ENCODE results near the gene RALGAPA1. TPM values are rescaled to one million over a fixed set of nuclear protein-coding genes. Genes with fewer than 3 reads are reported as not detected.

The RALGAPA1 gene
- total and polyA plus RNA-seq, 2 of the 13 experiments (the other 11 are each of a cell fraction or from before 2014, with no cell fraction given) = 65.0 to 89.2 TPM

DNA sequence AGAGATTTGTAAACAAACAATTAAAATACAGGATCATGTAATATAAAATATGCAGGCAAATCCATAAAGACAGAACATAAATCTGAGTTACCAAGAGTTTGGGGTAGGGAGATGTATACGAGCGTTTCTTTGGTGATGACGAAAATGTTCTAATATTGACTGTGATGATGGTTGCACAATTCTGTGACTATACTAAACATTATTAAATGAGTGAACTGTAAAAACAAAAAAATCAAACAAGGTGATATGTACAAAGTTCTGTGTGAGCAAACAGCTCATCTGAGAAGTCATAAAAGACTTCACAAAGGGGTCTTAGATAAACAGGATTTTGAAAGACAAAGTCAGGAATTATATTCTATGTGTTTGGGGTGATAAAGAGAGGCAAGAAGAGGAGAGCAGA is 147.2 kb downstream of the RALGAPA1 start (continued):
- no peak for TF ChIP-seq ZNF841 (CRISPR knock-in tag; IDR thresholded peaks at IDR 0.05; ENCODE audit: borderline replicate concordance)
- TF ChIP-seq, protein P1, sequence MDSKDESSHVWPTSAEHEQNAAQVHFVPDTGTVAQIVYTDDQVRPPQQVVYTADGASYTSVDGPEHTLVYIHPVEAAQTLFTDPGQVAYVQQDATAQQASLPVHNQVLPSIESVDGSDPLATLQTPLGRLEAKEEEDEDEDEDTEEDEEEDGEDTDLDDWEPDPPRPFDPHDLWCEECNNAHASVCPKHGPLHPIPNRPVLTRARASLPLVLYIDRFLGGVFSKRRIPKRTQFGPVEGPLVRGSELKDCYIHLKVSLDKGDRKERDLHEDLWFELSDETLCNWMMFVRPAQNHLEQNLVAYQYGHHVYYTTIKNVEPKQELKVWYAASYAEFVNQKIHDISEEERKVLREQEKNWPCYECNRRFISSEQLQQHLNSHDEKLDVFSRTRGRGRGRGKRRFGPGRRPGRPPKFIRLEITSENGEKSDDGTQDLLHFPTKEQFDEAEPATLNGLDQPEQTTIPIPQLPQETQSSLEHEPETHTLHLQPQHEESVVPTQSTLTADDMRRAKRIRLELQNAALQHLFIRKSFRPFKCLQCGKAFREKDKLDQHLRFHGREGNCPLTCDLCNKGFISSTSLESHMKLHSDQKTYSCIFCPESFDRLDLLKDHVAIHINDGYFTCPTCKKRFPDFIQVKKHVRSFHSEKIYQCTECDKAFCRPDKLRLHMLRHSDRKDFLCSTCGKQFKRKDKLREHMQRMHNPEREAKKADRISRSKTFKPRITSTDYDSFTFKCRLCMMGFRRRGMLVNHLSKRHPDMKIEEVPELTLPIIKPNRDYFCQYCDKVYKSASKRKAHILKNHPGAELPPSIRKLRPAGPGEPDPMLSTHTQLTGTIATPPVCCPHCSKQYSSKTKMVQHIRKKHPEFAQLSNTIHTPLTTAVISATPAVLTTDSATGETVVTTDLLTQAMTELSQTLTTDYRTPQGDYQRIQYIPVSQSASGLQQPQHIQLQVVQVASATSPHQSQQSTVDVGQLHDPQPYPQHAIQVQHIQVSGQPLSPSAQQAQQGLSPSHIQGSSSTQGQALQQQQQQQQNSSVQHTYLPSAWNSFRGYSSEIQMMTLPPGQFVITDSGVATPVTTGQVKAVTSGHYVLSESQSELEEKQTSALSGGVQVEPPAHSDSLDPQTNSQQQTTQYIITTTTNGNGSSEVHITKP (CRISPR knock-in tag; IDR thresholded peaks at IDR 0.05; ENCODE audit: low read depth) = no peak
- peak; percentile 54; the same call in 1 of the 2 replicates for TF ChIP-seq SOX5 (CRISPR knock-in tag; IDR thresholded peaks at IDR 0.05; ENCODE audit: borderline replicate concordance)
- TF ChIP-seq ZNF564 (CRISPR knock-in tag; IDR thresholded peaks at IDR 0.05) = no peak
- TF ChIP-seq HDAC2 (CRISPR knock-in tag; IDR thresholded peaks at IDR 0.05) = 0 out of 2 replicates have a peak, but pooled peaks have one; percentile 31
- no peak for TF ChIP-seq ZNF3 (CRISPR knock-in tag; IDR thresholded peaks at IDR 0.05)
- TF ChIP-seq ZNF468 (CRISPR knock-in tag; IDR thresholded peaks at IDR 0.05) = no peak
- peak; percentile 54; the same call in 1 of the 2 replicates for TF ChIP-seq HDAC1 (CRISPR knock-in tag; IDR thresholded peaks at IDR 0.05)
- no peak for TF ChIP-seq ZNF704 (CRISPR knock-in tag; IDR thresholded peaks at IDR 0.05; ENCODE audit: borderline replicate concordance)
- TF ChIP-seq POGZ (CRISPR knock-in tag; IDR thresholded peaks at IDR 0.05) = 0 out of 2 replicates have a peak, but pooled peaks have one; percentile 37
- no peak for TF ChIP-seq ZNF577 (CRISPR knock-in tag; IDR thresholded peaks at IDR 0.05; ENCODE audit: borderline replicate concordance, low read depth)
- TF ChIP-seq, protein P2, sequence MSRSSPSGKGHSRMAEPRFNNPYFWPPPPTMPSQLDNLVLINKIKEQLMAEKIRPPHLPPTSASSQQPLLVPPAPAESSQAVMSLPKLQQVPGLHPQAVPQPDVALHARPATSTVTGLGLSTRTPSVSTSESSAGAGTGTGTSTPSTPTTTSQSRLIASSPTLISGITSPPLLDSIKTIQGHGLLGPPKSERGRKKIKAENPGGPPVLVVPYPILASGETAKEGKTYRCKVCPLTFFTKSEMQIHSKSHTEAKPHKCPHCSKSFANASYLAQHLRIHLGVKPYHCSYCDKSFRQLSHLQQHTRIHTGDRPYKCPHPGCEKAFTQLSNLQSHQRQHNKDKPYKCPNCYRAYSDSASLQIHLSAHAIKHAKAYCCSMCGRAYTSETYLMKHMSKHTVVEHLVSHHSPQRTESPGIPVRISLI (CRISPR knock-in tag; IDR thresholded peaks at IDR 0.05; ENCODE audit: borderline replicate concordance) = 0 out of 2 replicates have a peak, but pooled peaks have one; percentile 14
